Islet precursor cell (in vitro differentiated cells): ENCODE results near the gene GJB6.
"Not testable (repeated sequence)": the region's sequence is repeated elsewhere in the genome, so short reads cannot be mapped to it uniquely, and the experiment has no call there.

Source experiments
- DNase-seq: peaks from one replicate; pipeline ENCODE4 v3.0.0-alpha.2; 2018

Gene GJB6

DNA sequence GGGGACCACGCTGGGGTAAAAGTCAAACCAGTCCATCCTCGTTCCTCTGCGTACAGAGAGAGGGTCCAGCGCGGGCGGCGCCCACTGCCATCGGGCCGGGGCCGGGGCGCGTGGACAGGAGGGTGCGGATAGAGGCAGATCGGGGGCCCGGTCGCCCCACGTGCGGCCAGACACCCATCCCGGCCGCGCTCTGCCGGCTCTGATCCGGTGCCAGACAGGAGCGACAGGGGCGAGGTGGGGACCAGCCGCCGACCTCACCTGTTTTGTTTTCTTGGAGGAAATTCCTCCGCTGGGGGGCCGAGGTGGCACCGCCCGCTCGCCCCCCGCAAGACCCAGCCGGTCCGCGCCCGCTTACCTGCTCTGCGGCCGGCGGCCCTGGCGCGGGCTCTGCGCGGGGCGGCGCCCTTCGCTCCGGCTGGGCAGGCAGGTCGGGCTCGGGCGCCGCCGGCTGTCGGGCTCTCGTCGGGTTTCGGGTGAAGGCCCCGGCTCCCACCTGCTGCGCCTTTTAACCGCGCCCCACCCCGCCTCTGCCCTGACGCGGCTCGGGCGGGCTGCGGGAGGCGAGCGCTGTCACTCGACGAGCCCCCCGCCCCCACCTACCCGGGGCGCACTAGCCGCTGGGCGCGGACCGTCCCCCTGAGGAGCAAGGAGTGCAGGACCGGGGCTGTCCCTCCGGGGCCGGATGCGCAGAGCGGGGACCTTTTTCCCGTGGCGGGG lies at the start of gene GJB6:
Gene GJB6 (minus strand): TSS at position 481 of the 717 bp plus-strand sequence. CDS start 8,839 bp downstream, outside the sequence.
- DNase-seq = peak; percentile 60

DNA sequence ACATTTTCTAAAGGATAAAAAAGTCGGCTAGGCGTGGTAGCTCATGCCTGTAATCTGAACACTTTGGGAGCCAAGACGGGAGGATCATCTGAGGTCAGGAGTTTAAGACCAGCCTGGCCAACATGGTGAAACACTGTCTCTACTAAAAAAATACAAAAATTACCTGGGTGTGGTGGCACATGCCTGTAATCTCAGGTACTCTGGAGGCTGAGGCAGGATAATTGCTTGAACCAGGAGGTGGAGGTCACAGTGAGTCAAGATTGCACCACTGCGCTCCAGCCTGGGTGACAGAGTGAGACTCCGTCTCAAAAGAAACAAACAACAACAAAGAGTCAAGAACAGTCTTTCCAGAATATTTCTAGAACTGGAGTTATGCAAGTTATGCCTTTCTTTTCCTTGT lies 44.8 kb upstream of the GJB6 start:
- not testable (repeated sequence) for DNase-seq

DNA sequence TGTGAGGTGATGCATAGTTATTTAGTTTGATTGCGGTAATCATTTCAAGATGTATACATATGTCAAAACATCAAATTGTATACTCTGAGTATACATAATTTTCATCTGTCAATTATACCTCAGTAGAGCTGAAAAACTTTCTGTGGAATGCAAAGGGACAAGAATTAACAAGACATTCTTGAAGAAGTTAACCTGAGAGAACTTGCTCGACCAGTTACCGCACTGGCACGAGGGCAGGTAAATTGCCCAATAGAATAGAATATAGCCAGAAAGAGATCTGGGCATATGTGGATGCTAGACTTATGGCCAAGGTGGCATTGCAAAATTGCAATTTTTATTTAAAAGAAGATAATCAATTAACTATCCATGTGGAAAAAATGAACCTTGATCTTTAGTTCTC lies 42.3 kb upstream of the GJB6 start:
- DNase-seq = no peak

DNA sequence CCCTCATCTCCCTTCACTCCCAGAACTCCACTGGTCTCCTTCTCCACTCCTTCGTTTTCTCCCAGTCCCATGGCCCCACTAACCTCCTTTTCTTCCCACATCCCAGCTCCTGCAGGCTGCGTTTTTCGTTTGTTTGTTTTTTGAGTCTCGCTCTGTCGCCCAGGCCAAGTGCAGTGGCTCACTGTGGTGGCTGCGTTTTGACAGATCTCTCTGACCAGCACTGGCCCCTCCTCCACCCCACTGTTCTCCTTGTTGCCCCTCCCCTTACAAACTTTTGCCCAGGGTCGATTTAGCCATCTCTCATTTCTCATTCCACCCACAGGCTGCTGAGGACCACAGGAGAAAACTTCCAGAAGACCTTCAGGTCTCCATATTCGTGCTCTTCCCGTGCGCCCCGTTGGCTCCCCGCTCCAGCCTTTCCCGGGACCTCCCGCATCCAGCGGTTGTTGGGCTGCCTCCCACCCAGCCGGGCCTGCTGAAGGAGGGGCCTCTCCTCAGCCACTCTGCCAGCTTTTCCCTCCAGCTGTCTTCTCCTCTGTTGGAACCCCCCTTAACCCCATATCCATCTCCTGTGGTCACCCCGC lies 40.6 kb upstream of the GJB6 start:
- no peak for DNase-seq

DNA sequence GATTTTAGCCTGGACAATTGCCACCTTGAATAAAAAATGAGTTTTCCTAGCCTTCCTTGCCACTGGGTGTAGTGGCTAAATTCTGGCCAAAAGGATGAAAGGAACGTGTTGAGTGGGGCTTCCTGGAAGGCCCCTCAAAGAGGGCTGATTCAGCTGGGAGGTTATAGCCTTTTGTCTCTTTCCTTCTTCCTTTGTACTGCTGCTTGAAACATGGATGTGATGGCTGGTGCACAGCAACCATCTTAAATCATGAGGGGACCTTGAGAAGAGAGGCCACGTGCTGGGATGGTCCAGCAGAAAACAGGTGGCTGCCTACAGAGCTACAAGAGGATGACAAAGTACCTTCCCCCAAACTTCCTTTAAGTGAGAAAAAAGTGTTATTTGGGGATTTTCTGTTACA lies 40.0 kb upstream of the GJB6 start:
- DNase-seq = no peak

DNA sequence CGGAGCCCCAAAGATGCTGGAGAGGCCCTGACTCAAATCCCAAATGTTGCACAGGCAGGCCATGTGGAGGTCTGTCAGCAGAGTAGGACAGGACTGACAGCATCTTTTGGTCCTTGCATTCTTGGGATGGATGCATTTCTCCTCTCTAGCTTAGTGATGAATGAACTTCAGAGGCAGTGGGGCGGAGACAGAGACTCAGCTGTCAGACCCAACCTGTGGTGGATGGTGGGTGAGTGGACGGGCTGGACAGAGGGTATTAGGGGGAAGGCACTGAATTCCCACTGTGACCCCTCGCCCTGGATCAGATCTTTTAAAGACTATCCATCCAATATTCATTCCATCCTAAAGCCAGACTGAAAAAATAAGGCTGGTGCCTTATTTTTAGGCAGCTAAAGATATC lies 39.3 kb upstream of the GJB6 start:
- no peak for DNase-seq

DNA sequence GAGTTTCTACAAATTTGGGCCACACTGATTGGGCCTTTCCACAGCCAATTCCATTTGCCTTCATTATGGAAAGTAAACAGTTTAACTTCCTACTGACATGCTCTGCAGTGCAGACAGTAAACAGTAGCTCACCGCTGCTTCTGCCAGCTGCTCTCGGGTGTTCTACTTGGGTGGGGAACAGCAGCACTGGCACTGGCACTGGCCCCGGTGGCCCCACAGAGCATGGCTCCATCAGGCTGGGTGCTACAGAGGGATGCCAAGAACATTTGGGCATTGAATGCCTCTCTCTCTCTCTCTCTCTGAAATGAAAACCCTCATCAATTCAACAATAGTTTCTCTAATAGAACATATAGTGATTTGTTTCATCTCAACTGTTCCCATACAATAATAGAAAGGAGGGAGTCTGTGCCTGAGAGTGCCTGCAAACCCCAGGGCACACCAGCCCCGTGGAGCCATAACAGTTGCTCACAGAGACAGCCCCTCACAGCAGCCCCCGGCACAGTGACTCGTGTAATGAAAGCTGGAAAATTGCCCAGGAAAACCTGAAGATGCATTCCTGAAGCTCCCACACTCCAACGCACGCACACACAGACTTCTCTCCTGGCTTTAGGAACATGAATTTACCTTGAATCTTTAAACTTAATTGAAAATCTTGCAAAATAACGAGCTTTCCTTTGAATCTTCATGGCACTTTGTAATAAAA lies 38.2 kb upstream of the GJB6 start:
- DNase-seq = no peak

DNA sequence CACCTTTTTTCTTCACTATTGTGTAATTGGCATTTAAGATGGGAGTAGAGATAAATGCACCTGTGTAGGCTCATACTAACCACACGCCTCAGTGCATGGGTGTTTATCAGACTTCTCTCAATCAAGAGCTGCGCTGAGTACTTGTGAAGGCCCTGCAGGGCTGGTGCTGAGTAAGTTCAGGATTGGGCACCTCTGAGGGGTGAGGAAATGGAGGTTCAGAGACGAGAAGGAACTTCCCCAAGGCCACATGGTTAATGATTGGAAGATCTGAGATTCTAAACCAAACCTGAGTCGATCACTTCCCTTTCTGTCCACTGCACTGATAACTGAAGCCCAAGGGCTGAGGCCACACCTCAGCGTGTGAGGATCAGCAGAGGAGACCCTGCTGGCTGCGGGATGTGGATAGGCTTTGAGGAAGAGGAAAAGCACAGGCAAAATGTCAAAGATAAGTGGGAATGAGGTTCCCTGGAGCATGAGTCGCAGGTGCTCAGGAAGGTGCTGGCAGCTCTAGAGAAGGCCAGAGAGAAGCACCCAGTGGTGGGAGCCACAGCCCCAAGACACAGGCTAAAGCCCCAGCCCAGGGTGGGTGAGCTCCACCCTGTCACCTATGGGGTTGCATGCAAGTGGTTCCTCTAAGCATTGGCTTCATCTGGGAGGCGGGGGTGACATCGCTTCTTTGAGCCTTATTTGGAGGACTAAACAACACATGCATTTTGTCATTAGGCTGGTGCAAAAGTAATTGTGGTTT lies 32.3 kb upstream of the GJB6 start:
- DNase-seq = no peak

DNA sequence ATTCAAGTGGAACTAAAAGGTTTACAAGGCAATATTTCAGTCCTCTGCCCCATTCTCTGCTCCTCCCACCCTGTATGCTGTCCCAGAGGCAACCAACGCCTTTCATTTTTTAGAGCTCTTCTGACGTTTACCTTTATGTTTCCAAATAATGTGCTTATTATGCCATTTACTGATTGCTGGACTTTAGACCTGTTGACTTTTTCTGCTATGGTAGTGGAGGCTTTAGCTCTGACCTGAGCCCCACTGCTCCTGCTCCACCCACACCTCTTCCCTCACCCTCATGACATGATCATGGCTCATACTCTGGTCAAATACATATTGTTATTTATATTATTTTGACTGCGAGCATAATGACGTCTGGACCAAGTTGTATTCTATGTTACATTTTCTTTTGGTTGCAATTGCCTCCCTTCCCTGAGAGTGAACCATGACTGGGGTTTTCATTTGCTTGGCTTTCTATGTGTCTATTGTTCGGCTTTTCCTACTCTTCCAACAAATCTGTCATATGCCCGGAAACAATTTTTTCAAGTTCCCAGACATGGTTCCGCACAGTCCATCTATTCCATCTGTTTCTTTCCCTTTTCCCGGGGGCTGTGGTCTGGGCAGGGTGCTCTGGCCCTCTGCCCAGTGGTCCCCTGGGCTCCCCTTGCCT lies 31.4 kb upstream of the GJB6 start:
- no peak for DNase-seq

DNA sequence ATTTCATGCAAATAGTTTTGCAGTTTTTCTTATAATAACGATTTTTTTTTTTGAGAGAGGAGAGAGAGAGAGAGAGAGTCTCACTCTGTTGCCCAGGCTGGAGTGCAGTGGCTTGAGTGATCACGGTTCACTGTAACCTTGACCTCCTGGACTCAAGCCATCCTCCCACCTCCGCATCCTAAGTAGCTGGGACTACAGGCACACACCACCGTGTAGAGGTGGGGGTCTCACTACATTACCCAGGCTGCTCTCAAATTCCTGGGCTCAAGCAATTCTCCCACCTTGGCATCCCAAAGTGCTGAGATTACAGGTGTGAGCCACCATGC lies 26.8 kb upstream of the GJB6 start:
- DNase-seq = no peak

DNA sequence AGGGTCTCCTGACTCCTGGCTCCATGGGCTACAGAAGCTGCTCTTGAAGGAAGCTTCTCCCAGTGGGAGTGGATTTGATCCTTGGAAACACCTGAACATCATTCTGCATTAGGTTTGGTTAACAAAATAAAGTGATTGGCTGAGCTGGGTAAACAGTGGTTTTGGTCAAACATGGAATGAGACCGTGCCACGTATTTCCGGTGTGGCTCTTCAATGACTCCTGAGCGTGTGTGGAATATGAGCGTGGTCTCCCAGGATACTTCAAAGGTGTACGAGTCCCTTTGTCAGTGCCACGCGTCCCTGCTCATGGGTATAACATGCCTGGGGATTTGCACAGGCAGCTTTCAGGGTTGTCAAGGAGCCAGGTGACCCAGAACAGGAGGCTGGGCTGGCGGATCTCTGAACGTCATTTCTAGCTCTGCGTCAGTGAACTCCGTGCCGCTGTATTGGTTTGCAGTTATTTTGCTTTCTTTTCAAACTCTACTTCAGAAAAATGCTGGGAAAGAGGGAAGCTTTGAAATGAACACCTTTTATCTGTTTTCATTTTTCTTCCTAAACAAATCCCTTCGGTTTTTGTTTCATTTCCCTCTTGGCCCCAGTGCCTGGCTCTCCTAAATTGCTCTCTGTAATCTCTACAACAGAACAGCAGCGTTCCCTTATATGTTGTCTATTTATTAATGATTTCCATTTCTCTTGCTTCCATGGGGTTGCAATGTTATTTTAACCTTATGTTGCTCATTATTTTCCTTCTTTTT lies 26.3 kb upstream of the GJB6 start:
- no peak for DNase-seq

DNA sequence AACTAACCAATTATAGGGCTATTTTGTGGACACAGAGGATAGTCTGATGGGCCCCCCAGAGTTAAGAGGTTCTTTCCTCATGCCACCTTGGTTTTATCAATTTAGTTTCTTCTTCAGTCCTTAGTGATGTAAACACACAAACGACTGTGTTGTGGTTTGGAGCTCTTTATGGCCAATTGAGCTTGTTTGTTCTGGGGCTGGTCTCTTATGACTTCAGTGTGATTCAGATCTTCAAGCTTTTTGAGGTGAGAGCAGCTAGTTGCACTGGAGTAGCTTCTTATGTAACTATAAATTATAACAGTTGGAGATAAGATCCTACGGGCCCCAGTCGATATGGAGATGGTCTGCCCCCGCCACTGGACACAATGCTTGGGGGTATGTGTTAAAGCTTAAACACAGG lies 22.0 kb upstream of the GJB6 start:
- DNase-seq = no peak

DNA sequence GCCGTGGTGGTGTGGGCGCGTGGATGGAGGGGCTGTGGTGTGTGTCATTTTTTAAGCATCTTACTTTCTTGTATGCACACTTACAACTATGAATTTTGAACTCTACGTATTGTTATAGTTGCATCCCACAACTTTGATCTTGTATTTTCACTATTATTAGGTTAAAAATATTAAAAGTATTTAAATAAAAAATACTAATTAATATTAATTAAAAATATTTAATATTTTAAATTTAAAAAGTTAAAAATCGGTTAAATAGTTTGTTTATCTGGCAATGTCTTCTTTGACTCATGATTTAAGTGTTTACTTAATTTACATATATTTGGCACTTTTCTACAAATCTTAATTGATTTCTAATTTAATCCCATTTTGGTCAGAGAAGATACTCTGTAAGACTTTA lies 17.8 kb upstream of the GJB6 start:
- DNase-seq = no peak

DNA sequence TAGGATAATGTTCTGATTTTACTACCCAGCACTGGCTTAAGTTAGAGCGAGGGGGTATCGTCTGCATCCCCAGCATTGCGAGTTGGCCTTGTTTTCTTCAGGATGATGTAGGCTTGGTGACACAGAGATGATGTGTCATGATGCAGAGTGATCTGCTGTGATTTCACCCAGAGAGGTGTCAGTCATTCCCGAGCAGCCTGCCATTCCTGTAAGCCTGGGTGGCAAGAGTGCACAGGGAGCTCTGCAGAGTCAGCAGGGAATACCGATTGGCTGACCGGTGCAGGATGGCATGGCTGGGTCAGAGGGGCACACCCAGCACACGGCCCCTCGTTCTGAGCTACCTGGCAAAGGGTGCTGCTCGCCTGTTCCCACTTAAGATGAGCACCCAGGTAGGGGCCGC lies 15.8 kb upstream of the GJB6 start:
- no peak for DNase-seq

DNA sequence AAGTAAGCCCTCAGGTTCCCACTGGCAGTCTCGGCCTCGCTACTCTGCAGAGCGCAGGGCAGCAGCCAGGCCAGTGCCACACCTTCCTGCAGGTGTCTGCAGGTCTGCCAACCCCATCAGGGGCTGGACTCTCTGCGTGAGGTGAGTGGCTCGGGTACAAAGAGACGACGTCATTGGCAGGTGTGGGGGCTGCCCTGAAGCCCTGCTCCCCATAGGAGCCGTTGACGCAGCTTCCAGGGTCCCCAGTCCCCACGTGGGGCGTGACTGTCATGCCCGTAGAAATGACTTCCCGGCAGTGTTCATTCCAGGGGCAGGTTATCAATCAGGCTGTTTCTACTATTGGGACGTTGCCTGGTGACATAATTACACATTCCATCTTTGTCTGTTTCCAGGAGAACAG lies 15.3 kb upstream of the GJB6 start:
- DNase-seq = no peak

DNA sequence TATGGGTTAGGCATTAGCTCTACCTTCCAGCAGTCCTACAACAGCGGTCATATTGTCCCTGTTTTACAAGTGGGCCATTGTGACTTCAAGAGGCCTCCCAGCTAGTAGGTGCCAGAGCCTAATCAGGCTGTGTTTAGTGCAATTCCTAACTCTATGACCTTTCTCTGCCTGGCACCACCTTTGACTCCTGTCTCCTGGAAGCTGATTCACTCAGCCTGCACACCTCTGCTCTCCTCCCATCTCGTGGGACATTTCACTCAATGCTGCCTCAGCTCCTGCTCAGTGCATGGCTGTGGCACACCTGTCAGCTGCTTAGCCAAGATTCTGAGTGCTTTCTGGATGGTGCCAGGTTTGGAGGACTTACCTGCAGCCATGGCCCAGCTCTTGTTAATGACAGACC lies 9.5 kb upstream of the GJB6 start:
- DNase-seq = no peak

DNA sequence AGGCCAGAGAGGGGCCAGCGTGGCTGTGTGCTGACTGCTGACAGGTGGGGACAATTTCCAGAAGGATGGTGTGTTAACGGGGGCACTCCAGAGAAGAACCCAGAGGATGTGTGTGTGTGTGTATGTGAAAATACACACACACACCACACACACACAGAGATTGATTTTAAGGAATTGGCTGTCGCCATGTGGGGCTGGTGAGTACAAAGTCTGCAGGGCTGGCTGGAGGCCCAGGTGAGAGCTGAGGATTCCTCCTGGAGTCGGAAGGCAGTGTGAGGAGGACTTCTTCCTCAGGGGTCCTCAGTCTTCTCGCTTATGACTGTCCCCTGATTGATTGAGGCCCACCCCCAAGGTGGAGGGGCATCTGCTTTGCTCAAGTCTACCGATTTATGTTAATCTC lies 7.6 kb upstream of the GJB6 start:
- no peak for DNase-seq

DNA sequence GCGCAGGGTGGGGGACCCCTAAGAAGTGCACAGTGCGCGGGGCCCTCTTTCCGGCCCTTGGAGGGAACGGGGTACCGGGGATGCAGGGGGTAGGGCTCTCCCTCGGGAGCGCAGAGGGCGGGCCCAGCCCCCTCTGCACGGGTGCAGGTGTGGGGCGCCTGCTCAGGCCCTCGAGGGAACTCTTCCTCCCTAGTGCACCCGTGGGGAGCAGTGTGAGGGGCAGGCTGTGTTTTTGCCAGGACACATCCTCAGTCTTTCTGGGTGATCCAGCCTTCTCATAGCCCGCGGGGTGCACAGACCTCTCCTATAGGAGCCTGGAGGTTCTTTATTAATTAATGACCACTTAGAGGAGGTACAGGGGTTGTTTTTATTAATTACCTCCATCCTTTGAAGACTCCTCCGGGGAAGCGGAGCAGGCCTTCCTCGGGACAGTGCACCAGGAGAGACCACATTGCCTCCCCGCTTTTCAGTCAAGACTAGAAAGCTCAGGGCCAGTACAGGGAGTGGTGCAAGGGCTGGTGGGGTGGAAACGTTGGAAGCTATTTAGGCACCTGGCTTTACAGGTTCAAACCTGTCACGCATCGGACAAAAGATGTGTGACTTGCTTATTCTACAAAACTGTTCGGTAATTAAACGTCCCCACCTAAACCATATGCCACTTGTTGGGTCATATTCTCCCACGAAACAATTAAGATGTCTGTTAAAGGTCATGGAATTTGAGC lies 598 bp upstream of the GJB6 start:
- DNase-seq = no peak

DNA sequence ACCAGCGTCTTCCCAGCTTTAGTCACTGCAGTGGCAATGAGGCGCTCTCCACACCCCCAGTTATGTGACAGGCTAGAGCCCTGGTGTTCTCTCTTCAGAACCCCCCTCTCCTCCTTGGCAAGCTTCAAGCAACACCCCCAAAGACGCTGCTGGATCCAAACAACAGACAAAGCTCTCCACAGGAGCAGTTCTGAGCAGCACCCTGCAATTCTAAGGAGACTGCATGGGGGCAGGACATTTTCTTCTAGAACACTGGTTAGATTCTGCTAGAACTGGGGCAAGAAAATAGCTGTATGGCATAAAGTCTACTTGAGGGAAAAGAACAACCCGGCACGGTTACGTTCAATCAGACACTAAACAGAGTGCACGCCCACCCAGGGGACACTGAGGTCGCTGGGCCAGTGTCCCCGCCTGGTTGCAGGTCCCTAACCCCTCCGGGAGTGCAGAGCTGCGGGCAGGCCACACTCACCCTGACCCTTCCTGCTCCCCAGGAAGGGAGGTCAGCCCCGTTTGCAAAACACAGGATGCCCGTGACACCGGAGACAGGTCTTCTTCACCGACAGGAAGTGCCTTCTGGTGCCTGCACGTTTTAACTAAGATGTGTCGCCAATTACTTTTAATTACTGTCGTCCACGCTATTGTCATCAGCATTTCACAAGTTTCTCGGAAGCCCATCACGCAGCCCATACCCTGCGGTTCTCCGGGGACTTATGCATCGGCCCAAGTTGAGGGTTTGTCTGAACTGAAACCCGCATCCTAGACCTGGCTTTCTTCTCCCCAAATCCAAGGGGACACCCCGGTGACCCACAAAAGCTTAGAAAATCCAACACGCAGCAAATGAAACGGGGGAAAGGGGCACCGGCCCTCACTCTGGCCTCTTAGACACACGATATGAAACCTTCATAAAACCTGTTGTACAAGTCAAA lies 943 bp downstream of the GJB6 start:
- no peak for DNase-seq

DNA sequence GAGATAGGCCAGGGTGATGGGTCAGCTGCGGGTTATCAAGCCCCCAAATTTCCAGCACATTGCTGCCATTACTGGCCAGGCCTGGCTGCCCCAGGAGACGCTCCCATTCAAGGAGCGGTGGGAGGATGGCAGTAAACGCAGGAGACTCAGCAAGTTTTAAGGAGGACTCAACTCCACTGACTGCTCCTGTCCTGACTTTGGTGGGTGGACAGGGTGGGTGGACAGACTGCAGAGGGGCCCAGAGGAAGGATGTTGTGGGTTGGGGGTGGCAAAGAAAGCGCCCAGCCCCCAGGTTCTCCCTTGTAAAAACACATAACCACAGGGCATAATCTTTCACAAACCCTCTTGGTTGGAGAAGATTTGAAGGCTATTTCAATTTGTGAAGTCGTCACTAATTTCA lies 4.4 kb downstream of the GJB6 start:
- DNase-seq = no peak

DNA sequence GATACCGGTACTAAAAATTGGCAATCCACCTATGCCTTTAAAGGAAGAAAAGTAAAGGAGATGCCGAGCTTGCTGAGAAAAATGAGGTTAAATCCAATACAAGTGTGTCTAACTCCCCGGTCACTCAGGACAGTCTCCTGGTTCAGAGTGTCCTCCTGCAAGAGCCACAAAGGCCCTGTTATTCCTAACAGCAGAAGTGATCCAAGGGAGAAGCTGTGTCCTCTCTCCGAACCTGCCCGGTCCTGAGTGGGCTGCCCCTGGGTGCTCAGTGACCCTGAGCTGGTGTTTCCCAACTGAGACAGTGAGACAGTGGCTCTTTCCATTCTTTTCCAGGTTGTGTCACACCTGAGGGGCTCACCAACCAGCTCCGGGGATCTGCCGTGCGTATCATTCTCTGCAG lies 4.8 kb downstream of the GJB6 start:
- no peak for DNase-seq
